RPMI8226 (cell line): ENCODE measurements around the gene NFE2.
"Not testable (repeated sequence)": the region's sequence is repeated elsewhere in the genome, so short reads cannot be mapped to it uniquely, and the experiment has no call there.

Experiments
- DNase-seq: peaks from one replicate; pipeline ENCODE4 v3.0.0-alpha.2; 2015

NFE2 gene

GRCh38 chr12:54300732-54301427 lies at the start of gene NFE2:
TSS of gene NFE2 (minus strand) at chr12:54301015. CDS start at chr12:54295248, 5,767 bp downstream.
- peak; percentile 67 for DNase-seq

- no peak for DNase-seq
These were observed 48.9 kb upstream of the NFE2 start for GRCh38 chr12:54349679-54350078.

GRCh38 chr12:54349036-54349435 lies 48.2 kb upstream of the NFE2 start:
- DNase-seq = no peak

- DNase-seq = no peak
These were observed 40.8 kb upstream of the NFE2 start for GRCh38 chr12:54341378-54342300.

GRCh38 chr12:54340846-54341245 lies 40.0 kb upstream of the NFE2 start:
- no peak for DNase-seq

GRCh38 chr12:54338698-54339296 lies 38.0 kb upstream of the NFE2 start:
- DNase-seq = no peak

- DNase-seq = no peak
These were observed 37.2 kb upstream of the NFE2 start for GRCh38 chr12:54337854-54338650.

- DNase-seq = no peak
These were observed 36.5 kb upstream of the NFE2 start for GRCh38 chr12:54337280-54337842.

- DNase-seq = no peak
These were observed 32.7 kb upstream of the NFE2 start for GRCh38 chr12:54333420-54334034.

GRCh38 chr12:54331461-54331860 lies 30.6 kb upstream of the NFE2 start:
- DNase-seq = no peak

GRCh38 chr12:54330442-54330841 lies 29.6 kb upstream of the NFE2 start:
- DNase-seq = no peak

GRCh38 chr12:54329759-54330158 lies 28.9 kb upstream of the NFE2 start:
- no peak for DNase-seq

- DNase-seq = no peak
These were observed 28.0 kb upstream of the NFE2 start for GRCh38 chr12:54328595-54329337.

GRCh38 chr12:54325442-54326109 lies 24.8 kb upstream of the NFE2 start:
- DNase-seq = not testable (repeated sequence)

GRCh38 chr12:54324617-54325441 lies 24.0 kb upstream of the NFE2 start, which contains the start of gene COPZ1:
TSS of gene COPZ1 (plus strand) at chr12:54325131. CDS start at chr12:54325164, 33 bp downstream.
- DNase-seq = peak; percentile 98

- no peak for DNase-seq
These were observed 20.5 kb upstream of the NFE2 start for GRCh38 chr12:54321363-54321762.

GRCh38 chr12:54312309-54312708 lies 11.5 kb upstream of the NFE2 start:
- not testable (repeated sequence) for DNase-seq

GRCh38 chr12:54311051-54311450 lies 10.2 kb upstream of the NFE2 start:
- no peak for DNase-seq

GRCh38 chr12:54306925-54307741 lies 6.3 kb upstream of the NFE2 start:
- DNase-seq = peak; percentile 79
